Erythroblast (primary cell): ENCODE data around the gene NEUROD2.

Source experiments
- GATA1 ChIP-seq: IDR thresholded peaks from 2 replicates; pipeline ENCODE4 v1.6.1; 2011; ENCODE audit warnings: low read depth, mild to moderate bottlenecking, control low read depth, low read length, moderate library complexity
- POLR2A ChIP-seq: IDR thresholded peaks from 2 replicates; pipeline ENCODE4 v1.6.1; 2011; ENCODE audit warnings: mild to moderate bottlenecking, low read length

DNA sequence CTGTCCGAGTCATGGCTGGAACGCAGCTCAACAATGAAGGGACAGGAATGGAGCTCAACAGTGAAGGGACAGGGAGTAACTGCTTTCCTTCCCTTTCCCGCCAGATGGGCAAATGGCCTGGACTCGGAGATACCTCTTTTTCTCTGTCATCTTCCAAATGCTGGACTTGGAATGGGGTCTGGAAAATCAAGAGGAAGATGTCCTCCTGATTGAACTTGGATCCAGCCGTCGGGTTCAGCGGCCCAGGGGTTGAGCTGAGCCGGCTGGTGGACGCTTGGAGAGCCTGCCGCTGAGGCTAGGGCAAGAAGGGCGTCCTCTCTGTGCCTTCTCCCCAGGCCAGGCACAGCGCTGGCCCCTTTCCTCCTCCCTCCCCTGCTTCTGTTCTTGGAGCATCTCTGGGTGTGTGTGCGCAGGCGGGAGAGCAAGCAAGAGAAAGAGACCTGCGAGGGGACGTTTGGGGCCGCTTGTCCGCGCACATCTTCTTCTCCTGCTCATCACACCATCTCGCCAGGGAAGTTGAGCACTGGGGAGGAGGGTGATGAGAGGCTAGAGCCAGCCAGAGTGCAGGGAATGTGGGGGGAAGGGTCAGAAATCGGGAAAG lies 6.6 kb downstream of the NEUROD2 start:
- no peak for TF ChIP-seq POLR2A
- no peak for TF ChIP-seq GATA1
